Measurements from ENCODE around the gene OR4B1.

OR4B1 gene

GRCh38 chr11:48263423-48263911 lies 46.9 kb downstream of the OR4B1 start, which contains the start of gene OR4X1:
Gene OR4X1 (plus strand): TSS chr11:48263861. CDS start chr11:48263861, 0 bp downstream.
- no peak for DNase-seq

All from CD4-positive, alpha-beta T cell treated with Interleukin-15 for 1 hour (primary cell).